HEK293 (cell line): ENCODE results near the gene ATP2B3.

Source experiments
- PRDM1 ChIP-seq: fragments of 450-650 bp; formaldehyde crosslinking; IDR thresholded peaks from 2 replicates; pipeline ENCODE4; 2016; ENCODE audit warnings: missing biosample characterization, missing genetic modification characterization
- PRDM6 ChIP-seq: fragments of 450-650 bp; formaldehyde crosslinking; IDR thresholded peaks from 2 replicates; pipeline ENCODE4 v1.5.1; 2017; ENCODE audit warnings: missing biosample characterization, missing genetic modification characterization
- REPIN1 ChIP-seq: fragments of 450-650 bp; formaldehyde crosslinking; IDR thresholded peaks from 2 replicates; pipeline ENCODE4 v1.5.1; 2017; ENCODE audit warnings: missing biosample characterization, missing genetic modification characterization, low read depth
- YY1 ChIP-seq: fragments of 450-650 bp; formaldehyde crosslinking; IDR thresholded peaks from 2 replicates; pipeline ENCODE4 v1.5.1; 2018; ENCODE audit warnings: missing biosample characterization, missing genetic modification characterization
- ZBTB20 ChIP-seq: fragments of 450-650 bp; formaldehyde crosslinking; IDR thresholded peaks from 2 replicates; pipeline ENCODE4 v1.5.1; 2016; ENCODE audit warnings: missing biosample characterization, missing genetic modification characterization
- ZBTB8A ChIP-seq: fragments of 450-650 bp; formaldehyde crosslinking; IDR thresholded peaks from 2 replicates; pipeline ENCODE4 v1.5.1; 2016; ENCODE audit warnings: missing biosample characterization, missing genetic modification characterization
- ZIC2 ChIP-seq: fragments of 450-650 bp; formaldehyde crosslinking; IDR thresholded peaks from 2 replicates; pipeline ENCODE4 v1.5.1; 2016; ENCODE audit warnings: missing biosample characterization, missing genetic modification characterization
- ZNF138 ChIP-seq: fragments of 450-650 bp; formaldehyde crosslinking; IDR thresholded peaks from 2 replicates; pipeline ENCODE4 v1.5.1; 2016; ENCODE audit warnings: missing biosample characterization, missing genetic modification characterization, borderline replicate concordance
- ZNF202 ChIP-seq: fragments of 450-650 bp; formaldehyde crosslinking; IDR thresholded peaks from 2 replicates; pipeline ENCODE4 v1.5.1; 2016; ENCODE audit warnings: missing biosample characterization, missing genetic modification characterization, borderline replicate concordance
- ZNF23 ChIP-seq: fragments of 450-650 bp; formaldehyde crosslinking; IDR thresholded peaks from 2 replicates; pipeline ENCODE4 v1.5.1; 2016; ENCODE audit warnings: missing biosample characterization, missing genetic modification characterization, borderline replicate concordance
- ZNF280D ChIP-seq: fragments of 450-650 bp; formaldehyde crosslinking; IDR thresholded peaks from 2 replicates; pipeline ENCODE4 v1.5.1; 2016; ENCODE audit warnings: missing biosample characterization, missing genetic modification characterization
- ZNF324 ChIP-seq: fragments of 450-650 bp; formaldehyde crosslinking; IDR thresholded peaks from 2 replicates; pipeline ENCODE4 v1.5.1; 2016; ENCODE audit warnings: missing biosample characterization, missing genetic modification characterization
- ZNF350 ChIP-seq: fragments of 450-650 bp; formaldehyde crosslinking; IDR thresholded peaks from 2 replicates; pipeline ENCODE4 v1.5.0; 2017; ENCODE audit warnings: missing biosample characterization, mild to moderate bottlenecking, missing genetic modification characterization
- ZNF473 ChIP-seq: fragments of 450-650 bp; formaldehyde crosslinking; IDR thresholded peaks from 2 replicates; pipeline ENCODE4 v1.5.1; 2017; ENCODE audit warnings: missing biosample characterization, missing genetic modification characterization
- ZNF549 ChIP-seq: fragments of 450-650 bp; IDR thresholded peaks from 2 replicates; pipeline ENCODE4 v1.5.1; 2018; ENCODE audit warnings: missing biosample characterization, missing genetic modification characterization, mild to moderate bottlenecking, inconsistent platforms, moderate library complexity
- ZNF560 ChIP-seq: fragments of 450-650 bp; formaldehyde crosslinking; IDR thresholded peaks from 2 replicates; pipeline ENCODE4 v1.5.1; 2017; ENCODE audit warnings: missing biosample characterization, missing genetic modification characterization, borderline replicate concordance
- ZNF610 ChIP-seq: fragments of 450-650 bp; formaldehyde crosslinking; IDR thresholded peaks from 2 replicates; pipeline ENCODE4 v1.5.1; 2016; ENCODE audit warnings: missing biosample characterization, missing genetic modification characterization, borderline replicate concordance
- ZNF621 ChIP-seq: fragments of 450-650 bp; formaldehyde crosslinking; IDR thresholded peaks from 2 replicates; pipeline ENCODE4 v1.5.1; 2017; ENCODE audit warnings: missing biosample characterization, missing genetic modification characterization
- ZNF768 ChIP-seq: fragments of 450-650 bp; formaldehyde crosslinking; IDR thresholded peaks from 2 replicates; pipeline ENCODE4 v1.5.1; 2018; ENCODE audit warnings: missing biosample characterization, mild to moderate bottlenecking, missing genetic modification characterization
- TF ChIP-seq, protein P1 (sequence below): fragments of 450-650 bp; formaldehyde crosslinking; IDR thresholded peaks from 2 replicates; pipeline ENCODE4 v1.5.1; 2016; ENCODE audit warnings: missing biosample characterization, missing genetic modification characterization, low read depth
- TF ChIP-seq, protein P2 (sequence below): fragments of 450-650 bp; formaldehyde crosslinking; IDR thresholded peaks from 2 replicates; pipeline ENCODE4 v1.5.1; 2016; ENCODE audit warnings: missing biosample characterization, missing genetic modification characterization
- TF ChIP-seq, protein P3 (sequence below): fragments of 450-650 bp; formaldehyde crosslinking; IDR thresholded peaks from 2 replicates; pipeline ENCODE4 v1.5.1; 2016; ENCODE audit warnings: missing biosample characterization, missing genetic modification characterization
- TF ChIP-seq, protein P4 (sequence below): fragments of 450-650 bp; formaldehyde crosslinking; IDR thresholded peaks from 2 replicates; pipeline ENCODE4 v1.5.1; 2016; ENCODE audit warnings: missing biosample characterization, missing genetic modification characterization

Gene ATP2B3

DNA sequence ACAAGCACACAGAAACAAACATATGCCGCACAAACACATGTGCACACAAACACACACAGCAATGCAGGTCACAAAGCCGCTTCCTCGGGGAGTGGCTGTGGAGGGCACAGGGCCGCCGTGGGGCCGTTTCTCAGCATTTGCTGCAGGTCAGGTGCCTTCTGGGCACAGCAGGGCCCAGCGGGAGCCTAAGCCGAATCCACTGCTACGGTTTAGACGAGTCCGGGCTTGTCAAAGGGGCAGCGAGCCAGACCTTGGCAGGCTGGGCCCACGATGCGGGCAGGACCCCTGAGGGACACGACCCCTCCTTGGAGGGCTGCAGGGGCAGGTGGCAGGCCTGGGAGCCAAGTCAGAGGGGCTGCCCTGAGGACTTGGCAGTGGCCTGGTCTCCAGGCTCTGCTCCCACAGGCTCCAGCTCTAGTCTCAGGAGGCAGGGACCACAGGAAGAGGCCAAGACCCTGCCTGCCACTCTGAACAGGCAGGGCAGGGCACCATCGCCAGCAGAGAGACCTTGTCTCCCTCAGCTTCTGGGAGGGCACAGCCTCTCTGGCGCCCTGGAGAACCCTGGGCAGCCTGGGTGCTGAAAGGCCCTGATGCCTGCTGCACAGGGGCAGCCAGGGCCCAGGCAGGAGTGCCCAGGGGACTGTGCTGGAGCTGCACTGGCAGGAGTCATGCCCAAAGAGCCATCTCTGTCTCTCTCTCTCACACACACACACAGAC is 5.5 kb upstream of the ATP2B3 start (continued):
- TF ChIP-seq, protein P1, sequence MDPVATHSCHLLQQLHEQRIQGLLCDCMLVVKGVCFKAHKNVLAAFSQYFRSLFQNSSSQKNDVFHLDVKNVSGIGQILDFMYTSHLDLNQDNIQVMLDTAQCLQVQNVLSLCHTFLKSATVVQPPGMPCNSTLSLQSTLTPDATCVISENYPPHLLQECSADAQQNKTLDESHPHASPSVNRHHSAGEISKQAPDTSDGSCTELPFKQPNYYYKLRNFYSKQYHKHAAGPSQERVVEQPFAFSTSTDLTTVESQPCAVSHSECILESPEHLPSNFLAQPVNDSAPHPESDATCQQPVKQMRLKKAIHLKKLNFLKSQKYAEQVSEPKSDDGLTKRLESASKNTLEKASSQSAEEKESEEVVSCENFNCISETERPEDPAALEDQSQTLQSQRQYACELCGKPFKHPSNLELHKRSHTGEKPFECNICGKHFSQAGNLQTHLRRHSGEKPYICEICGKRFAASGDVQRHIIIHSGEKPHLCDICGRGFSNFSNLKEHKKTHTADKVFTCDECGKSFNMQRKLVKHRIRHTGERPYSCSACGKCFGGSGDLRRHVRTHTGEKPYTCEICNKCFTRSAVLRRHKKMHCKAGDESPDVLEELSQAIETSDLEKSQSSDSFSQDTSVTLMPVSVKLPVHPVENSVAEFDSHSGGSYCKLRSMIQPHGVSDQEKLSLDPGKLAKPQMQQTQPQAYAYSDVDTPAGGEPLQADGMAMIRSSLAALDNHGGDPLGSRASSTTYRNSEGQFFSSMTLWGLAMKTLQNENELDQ, result no peak
- TF ChIP-seq ZNF768 (tag by site-specific recombination) (no peak), PRDM6 (tag by site-specific recombination) (no peak), ZNF324 (no peak), ZIC2 (tag by site-specific recombination) (peak; percentile 96), ZBTB8A (tag by site-specific recombination) (peak; percentile 67), ZNF280D (tag by site-specific recombination) (no peak), ZBTB20 (no peak), ZNF621 (tag by site-specific recombination) (no peak), ZNF549 (tag by site-specific recombination) (no peak), ZNF560 (tag by site-specific recombination) (no peak), YY1 (no peak), ZNF350 (no peak), ZNF473 (no peak), ZNF202 (tag by site-specific recombination) (no peak), ZNF23 (no peak), PRDM1 (tag by site-specific recombination) (no peak), ZNF610 (tag by site-specific recombination) (no peak), ZNF138 (tag by site-specific recombination) (no peak), REPIN1 (no peak)
- TF ChIP-seq, protein P2, sequence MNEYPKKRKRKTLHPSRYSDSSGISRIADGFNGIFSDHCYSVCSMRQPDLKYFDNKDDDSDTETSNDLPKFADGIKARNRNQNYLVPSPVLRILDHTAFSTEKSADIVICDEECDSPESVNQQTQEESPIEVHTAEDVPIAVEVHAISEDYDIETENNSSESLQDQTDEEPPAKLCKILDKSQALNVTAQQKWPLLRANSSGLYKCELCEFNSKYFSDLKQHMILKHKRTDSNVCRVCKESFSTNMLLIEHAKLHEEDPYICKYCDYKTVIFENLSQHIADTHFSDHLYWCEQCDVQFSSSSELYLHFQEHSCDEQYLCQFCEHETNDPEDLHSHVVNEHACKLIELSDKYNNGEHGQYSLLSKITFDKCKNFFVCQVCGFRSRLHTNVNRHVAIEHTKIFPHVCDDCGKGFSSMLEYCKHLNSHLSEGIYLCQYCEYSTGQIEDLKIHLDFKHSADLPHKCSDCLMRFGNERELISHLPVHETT, result no peak
- TF ChIP-seq, protein P3, sequence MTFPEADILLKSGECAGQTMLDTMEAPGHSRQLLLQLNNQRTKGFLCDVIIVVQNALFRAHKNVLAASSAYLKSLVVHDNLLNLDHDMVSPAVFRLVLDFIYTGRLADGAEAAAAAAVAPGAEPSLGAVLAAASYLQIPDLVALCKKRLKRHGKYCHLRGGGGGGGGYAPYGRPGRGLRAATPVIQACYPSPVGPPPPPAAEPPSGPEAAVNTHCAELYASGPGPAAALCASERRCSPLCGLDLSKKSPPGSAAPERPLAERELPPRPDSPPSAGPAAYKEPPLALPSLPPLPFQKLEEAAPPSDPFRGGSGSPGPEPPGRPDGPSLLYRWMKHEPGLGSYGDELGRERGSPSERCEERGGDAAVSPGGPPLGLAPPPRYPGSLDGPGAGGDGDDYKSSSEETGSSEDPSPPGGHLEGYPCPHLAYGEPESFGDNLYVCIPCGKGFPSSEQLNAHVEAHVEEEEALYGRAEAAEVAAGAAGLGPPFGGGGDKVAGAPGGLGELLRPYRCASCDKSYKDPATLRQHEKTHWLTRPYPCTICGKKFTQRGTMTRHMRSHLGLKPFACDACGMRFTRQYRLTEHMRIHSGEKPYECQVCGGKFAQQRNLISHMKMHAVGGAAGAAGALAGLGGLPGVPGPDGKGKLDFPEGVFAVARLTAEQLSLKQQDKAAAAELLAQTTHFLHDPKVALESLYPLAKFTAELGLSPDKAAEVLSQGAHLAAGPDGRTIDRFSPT (tag by site-specific recombination), result no peak
- TF ChIP-seq, protein P4, sequence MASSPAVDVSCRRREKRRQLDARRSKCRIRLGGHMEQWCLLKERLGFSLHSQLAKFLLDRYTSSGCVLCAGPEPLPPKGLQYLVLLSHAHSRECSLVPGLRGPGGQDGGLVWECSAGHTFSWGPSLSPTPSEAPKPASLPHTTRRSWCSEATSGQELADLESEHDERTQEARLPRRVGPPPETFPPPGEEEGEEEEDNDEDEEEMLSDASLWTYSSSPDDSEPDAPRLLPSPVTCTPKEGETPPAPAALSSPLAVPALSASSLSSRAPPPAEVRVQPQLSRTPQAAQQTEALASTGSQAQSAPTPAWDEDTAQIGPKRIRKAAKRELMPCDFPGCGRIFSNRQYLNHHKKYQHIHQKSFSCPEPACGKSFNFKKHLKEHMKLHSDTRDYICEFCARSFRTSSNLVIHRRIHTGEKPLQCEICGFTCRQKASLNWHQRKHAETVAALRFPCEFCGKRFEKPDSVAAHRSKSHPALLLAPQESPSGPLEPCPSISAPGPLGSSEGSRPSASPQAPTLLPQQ, result peak; percentile 54; the same call in 1 of the 2 replicates
- TF ChIP-seq, all 188 proteins: peak for 6
